ENCODE measurements around the gene CHAT.

- TF ChIP-seq, protein P1, sequence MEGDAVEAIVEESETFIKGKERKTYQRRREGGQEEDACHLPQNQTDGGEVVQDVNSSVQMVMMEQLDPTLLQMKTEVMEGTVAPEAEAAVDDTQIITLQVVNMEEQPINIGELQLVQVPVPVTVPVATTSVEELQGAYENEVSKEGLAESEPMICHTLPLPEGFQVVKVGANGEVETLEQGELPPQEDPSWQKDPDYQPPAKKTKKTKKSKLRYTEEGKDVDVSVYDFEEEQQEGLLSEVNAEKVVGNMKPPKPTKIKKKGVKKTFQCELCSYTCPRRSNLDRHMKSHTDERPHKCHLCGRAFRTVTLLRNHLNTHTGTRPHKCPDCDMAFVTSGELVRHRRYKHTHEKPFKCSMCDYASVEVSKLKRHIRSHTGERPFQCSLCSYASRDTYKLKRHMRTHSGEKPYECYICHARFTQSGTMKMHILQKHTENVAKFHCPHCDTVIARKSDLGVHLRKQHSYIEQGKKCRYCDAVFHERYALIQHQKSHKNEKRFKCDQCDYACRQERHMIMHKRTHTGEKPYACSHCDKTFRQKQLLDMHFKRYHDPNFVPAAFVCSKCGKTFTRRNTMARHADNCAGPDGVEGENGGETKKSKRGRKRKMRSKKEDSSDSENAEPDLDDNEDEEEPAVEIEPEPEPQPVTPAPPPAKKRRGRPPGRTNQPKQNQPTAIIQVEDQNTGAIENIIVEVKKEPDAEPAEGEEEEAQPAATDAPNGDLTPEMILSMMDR (IDR thresholded peaks at IDR 0.05) = no peak
- no peak for TF ChIP-seq POLR2A (IDR thresholded peaks at IDR 0.05)
These were observed 44.7 kb upstream of the CHAT start for GRCh38 chr10:49569031-49569631.
